IMR-90 (cell line): ENCODE results near the gene LRRC26. TPM values are rescaled to one million over a fixed set of nuclear protein-coding genes. Genes with fewer than 3 reads are reported as not detected.

ENCODE experiments used
- ATAC-seq: fragments of 200-7000 bp; cut with Tn5 transposase; 2 replicates; pipeline ENCODE4 v1.9.1; 2020; ENCODE audit warnings: low read depth, mild to moderate bottlenecking, moderate library complexity
- BruUV-seq: library from RNA; stranded (reverse); fragments of 400-500 nt; replicated peaks from 2 replicates; lab custom pipeline; 2021; lab: Mats Ljungman, UMichigan
- CTCF ChIA-PET: fragments of 300-600 bp; formaldehyde crosslinking; extraction: SDS; loops from one replicate; lab custom pipeline; 2021; ENCODE audit warnings: antibody characterized with exemption; lab: Yijun Ruan, JAX
- POLR2A ChIA-PET: fragments of 300-600 bp; sonication (Branson Sonifier 250); formaldehyde crosslinking; loops from one replicate; lab custom pipeline; 2022; ENCODE audit warnings: antibody characterized with exemption; ENCODE audit not compliant: unreplicated experiment; lab: Charles Lee
- DNase-seq: peaks from one replicate; pipeline ENCODE4 v3.0.0; 2013
- H2AFZ ChIP-seq: replicated peaks from 2 replicates; pipeline ENCODE3; 2013; ENCODE audit warnings: low read length, mild to moderate bottlenecking; ENCODE audit not compliant: poor library complexity
- H2AK5ac ChIP-seq: 2 replicates; pipeline ENCODE4 v1.6.1; 2013; ENCODE audit warnings: low read depth, low read length, inconsistent platforms
- H2AK9ac ChIP-seq: replicated peaks from 2 replicates; pipeline ENCODE3; 2013; ENCODE audit warnings: mild to moderate bottlenecking, low read depth, low read length, moderate library complexity; ENCODE audit not compliant: poor library complexity
- H2BK120ac ChIP-seq: 2 replicates; pipeline ENCODE4 v1.6.1; 2013; ENCODE audit warnings: low read depth, low read length, inconsistent platforms
- H2BK15ac ChIP-seq: 3 replicates; pipeline ENCODE4 v1.6.1; 2013; ENCODE audit warnings: low read depth, low read length, inconsistent platforms
- H2BK20ac ChIP-seq: 2 replicates; pipeline ENCODE4 v1.6.1; 2013; ENCODE audit warnings: low read depth, mild to moderate bottlenecking, inconsistent platforms, low read length, moderate library complexity
- H2BK5ac ChIP-seq: 2 replicates; pipeline ENCODE4 v1.6.1; 2013; ENCODE audit warnings: mild to moderate bottlenecking, low read depth, low read length, inconsistent platforms; ENCODE audit not compliant: poor library complexity, severe bottlenecking
- H3K14ac ChIP-seq: replicated peaks from 2 replicates; pipeline ENCODE4 v1.6.1; 2013; ENCODE audit warnings: low read depth, low read length, inconsistent platforms
- H3K18ac ChIP-seq: 2 replicates; pipeline ENCODE4 v1.6.1; 2013; ENCODE audit warnings: low read depth, low read length, control low read depth
- H3K23ac ChIP-seq: 2 replicates; pipeline ENCODE4 v1.6.1; 2013; ENCODE audit warnings: low read depth, low read length, inconsistent platforms
- H3K27ac ChIP-seq: 2 replicates; pipeline ENCODE4 v1.5.1; 2013; ENCODE audit warnings: mild to moderate bottlenecking, control low read depth, low read length; ENCODE audit not compliant: insufficient read depth
- H3K27me3 ChIP-seq: 2 replicates; pipeline ENCODE4 v1.6.1; 2013; ENCODE audit warnings: low read length; ENCODE audit not compliant: control insufficient read depth, insufficient read depth
- H3K36me3 ChIP-seq: 2 replicates; pipeline ENCODE4 v1.6.1; 2013; ENCODE audit warnings: low read length, mixed read lengths; ENCODE audit not compliant: control insufficient read depth, insufficient read depth
- H3K4ac ChIP-seq: 2 replicates; pipeline ENCODE4 v1.6.1; 2013; ENCODE audit warnings: low read depth, low read length, inconsistent platforms
- H3K4me1 ChIP-seq: 2 replicates; pipeline ENCODE4 v1.6.1; 2013; ENCODE audit warnings: low read length, mixed read lengths; ENCODE audit not compliant: control insufficient read depth, insufficient read depth
- H3K4me2 ChIP-seq: 2 replicates; pipeline ENCODE4 v1.6.1; 2013; ENCODE audit warnings: low read depth, mild to moderate bottlenecking, control low read depth, low read length, moderate library complexity
- H3K4me3 ChIP-seq: 2 replicates; pipeline ENCODE4 v1.5.1; 2013; ENCODE audit warnings: low read depth, mild to moderate bottlenecking, control low read depth, low read length, moderate library complexity; ENCODE audit not compliant: insufficient read depth
- H3K56ac ChIP-seq: 2 replicates; pipeline ENCODE4 v1.6.1; 2013; ENCODE audit warnings: low read length, inconsistent platforms; ENCODE audit not compliant: insufficient read depth; ENCODE audit errors: extremely low read depth
- H3K79me1 ChIP-seq, 2 experiments: 2 replicates each; pipeline ENCODE4 v1.6.1; 2013; ENCODE audit warnings: low read length in 2 of 2, inconsistent platforms in 1 of 2, low read depth in 1 of 2
- H3K9ac ChIP-seq: 2 replicates; pipeline ENCODE4 v1.6.1; 2013; ENCODE audit warnings: low read depth, low read length, control low read depth
- H3K9me1 ChIP-seq: 2 replicates; pipeline ENCODE4 v1.6.1; 2013; ENCODE audit warnings: low read length, inconsistent platforms; ENCODE audit not compliant: insufficient read depth
- H3K9me3 ChIP-seq: 2 replicates; pipeline ENCODE4 v1.6.1; 2013; ENCODE audit warnings: low read length; ENCODE audit not compliant: control insufficient read depth, insufficient read depth
- H4K20me1 ChIP-seq: 2 replicates; pipeline ENCODE4 v1.6.1; 2013; ENCODE audit warnings: low read length, inconsistent platforms; ENCODE audit not compliant: insufficient read depth
- H4K5ac ChIP-seq: 2 replicates; pipeline ENCODE4 v1.6.1; 2013; ENCODE audit warnings: mild to moderate bottlenecking, low read depth, low read length, control low read depth
- H4K8ac ChIP-seq, 2 experiments: 2 replicates each; pipeline ENCODE4 v1.6.1; 2013; ENCODE audit warnings: low read depth in 2 of 2, low read length in 2 of 2, control low read depth in 1 of 2, inconsistent platforms in 1 of 2
- H4K91ac ChIP-seq: 2 replicates; pipeline ENCODE4 v1.6.1; 2013; ENCODE audit warnings: low read depth, low read length, inconsistent platforms; ENCODE audit not compliant: insufficient read depth
- SMC3 ChIP-seq: fragments of 150-350 bp; IDR thresholded peaks from 2 replicates; pipeline ENCODE4 v1.6.1; 2016; ENCODE audit warnings: low read depth, mild to moderate bottlenecking, antibody characterized with exemption, low read length, moderate library complexity
- WGBS, 2 experiments: methylation state at CpG; one replicate each; pipeline versions ENCODE4 v1.1.5 to v1.1.7; 2013; ENCODE audit warnings: missing lambda C conversion rate in 2 of 2; ENCODE audit not compliant: insufficient read length in 1 of 2; ENCODE audit errors: extremely low coverage in 2 of 2; 5-methylcytosine and 5-hydroxymethylcytosine counted together
- dilution Hi-C: fragments of 300-500 bp; cut with HindIII; formaldehyde crosslinking; loops from one replicate; pipeline ENCODE4 v1.14.3; 2018; ENCODE audit warnings: low sequenced_read_pairs; ENCODE audit not compliant: unreplicated experiment
- in situ Hi-C: fragments of 300-500 bp; cut with MboI; formaldehyde crosslinking; loops from 3 replicates; pipeline ENCODE4 v1.14.3; 2019; ENCODE audit warnings: low sequenced_read_pairs, inconsistent platforms, mixed read lengths
- intact Hi-C: fragments of 100-400 bp; cut with micrococcal nuclease; formaldehyde crosslinking; loops from 2 replicates; pipeline ENCODE4 v1.10.0; 2022
- polyA plus RNA-seq, 3 experiments: library from polyadenylated mRNA; depleted of rRNA; stranded (reverse); fragments of >200 nt; gene quantifications; 2 replicates each; pipeline ENCODE4 v1.2.3, GENCODE V29; 2012; ENCODE audit warnings: low replicate concordance in 1 of 3
- total RNA-seq: library from RNA; depleted of rRNA; stranded (reverse); fragments of >200 nt; gene quantifications from 2 replicates; pipeline ENCODE4 v1.2.3, GENCODE V29; 2012

Gene LRRC26
- total and polyA plus RNA-seq, 2 of the 4 experiments (the other 2 are of a cell fraction): not detected

DNA sequence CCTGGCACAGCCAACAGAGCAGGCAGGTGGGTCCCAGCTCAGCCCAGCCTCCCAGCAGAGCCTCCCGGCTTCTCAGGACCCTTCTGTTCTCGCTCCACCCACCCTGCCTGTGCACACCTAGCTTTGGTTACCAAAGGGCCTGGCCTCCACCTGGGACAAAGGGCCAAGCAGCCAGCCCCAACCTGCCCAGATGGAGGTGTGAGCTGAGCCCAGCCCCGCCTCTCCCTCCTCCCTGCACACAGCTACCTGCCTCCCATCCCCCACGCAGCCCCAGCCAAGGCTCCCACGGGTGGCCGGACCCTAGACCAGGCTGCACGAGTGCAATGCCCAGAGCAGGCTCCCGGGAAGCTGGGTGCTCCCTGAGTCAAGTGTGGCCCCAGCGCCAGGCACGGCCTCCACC lies 25.1 kb upstream of the LRRC26 start:
- Histone ChIP-seq H3K4me2 (no peak overlapping the region), H4K20me1 (peaks cover 42% of the 10 kb centered on the region), H3K27me3 (no peaks in the 10 kb centered on the region), H3K9ac (no peak overlapping the region), H3K9me3 (no peaks in the 10 kb centered on the region), H2BK120ac (no peak overlapping the region), H3K79me1 (peaks cover 10 to 78% of the 10 kb centered on the region in 2 experiments), H3K23ac (no peak overlapping the region), H4K8ac (no peak overlapping the region), H2AK5ac (no peak overlapping the region), H3K56ac (no peak overlapping the region), H4K5ac (no peak overlapping the region), H2AK9ac (peak overlapping the region; percentile 84), H3K27ac (no peak overlapping the region), H3K18ac (no peak overlapping the region), H2BK5ac (no peak overlapping the region), H3K4me3 (no peak overlapping the region), H2BK15ac (no peak overlapping the region), H3K4me1 (peaks cover 18% of the 10 kb centered on the region), H2AFZ (no peak overlapping the region), H3K4ac (no peak overlapping the region), H3K36me3 (peaks cover 25% of the 10 kb centered on the region), H2BK20ac (no peak overlapping the region), H3K14ac (no peak overlapping the region), H3K9me1 (no peaks in the 10 kb centered on the region), H4K91ac (no peak overlapping the region)
- CTCF ChIA-PET: interaction anchor here (1.0 kb wide), 1 partner anchor 32 kb away, joined by 3 read pairs; the partner anchor contains the start of gene RNF224
- intact Hi-C loops (no loop called here), in situ Hi-C loops (no loop called here), dilution Hi-C loops (no loop called here)
- no peak for DNase-seq
- ATAC-seq: no peak
- TF ChIP-seq SMC3: no peak
- POLR2A ChIA-PET: no interaction called here
- no TSS peak for BruUV-seq
- 86% methylated on average over 9 of the region's 10 CpGs; no CpG with 5 or more reads in 1 of the 2 experiments for WGBS, 2 experiments
